ENCODE data around the gene TSEN2. TPM values are rescaled to one million over a fixed set of nuclear protein-coding genes. Genes with fewer than 3 reads are reported as not detected.

TSEN2 gene
- total and polyA plus RNA-seq, 2 of the 13 experiments (the other 11 are each of a cell fraction or from before 2014, with no cell fraction given) = 11.0 to 17.3 TPM

- peaks cover 0 to 20% of the 10 kb centered on the region in 2 experiments; a peak in 3 of 5 replicates for H3K36me3 ChIP-seq (replicated peaks in 1 of 2; ENCODE audit: control insufficient read depth in 1 of 2, insufficient read depth in 2 of 2, low read length in 2 of 2)
- no peak for FAIRE-seq
Observed at GRCh38 chr3:12521010-12521409, 36.7 kb downstream of the TSEN2 start.

GRCh38 chr3:12522721-12523120, 38.4 kb downstream of the TSEN2 start:
- peaks cover 2 to 26% of the 10 kb centered on the region in 2 experiments; a peak in 3 of 5 replicates for H3K36me3 ChIP-seq (replicated peaks in 1 of 2; ENCODE audit: control insufficient read depth in 1 of 2, insufficient read depth in 2 of 2, low read length in 2 of 2)
- CTCF ChIA-PET (ENCODE audit: low intra/inter-chr PET ratio, low total read pairs) = no interaction called here
- ATAC-seq = no peak
- intact Hi-C loops (cut with micrococcal nuclease; ENCODE audit: unreplicated experiment) (no loop called here), in situ Hi-C loops (cut with HindIII; ENCODE audit: extremely low pct_ligation_motif_present, low pct_unique_long_range_greater_than_20kb) (no loop called here)
- WGBS (ENCODE audit: low lambda C conversion rate) = 93% methylated on average over 1 of the region's 1 CpG
- no peak overlapping the region for H2AFZ ChIP-seq (ENCODE audit: low read length)
- FAIRE-seq = no peak
- H4K20me1 ChIP-seq (ENCODE audit: insufficient read depth, low read length) = no peaks in the 10 kb centered on the region
- no peak for TF ChIP-seq ZBTB43 (CRISPR knock-in tag; conservative IDR thresholded peaks at IDR 0.05)
- no peak for TF ChIP-seq IKZF1 (IDR thresholded peaks at IDR 0.05)
- TF ChIP-seq RXRA (CRISPR knock-in tag; IDR thresholded peaks at IDR 0.05) = no peak
- no peak for TF ChIP-seq ZSCAN9 (CRISPR knock-in tag; IDR thresholded peaks at IDR 0.05; ENCODE audit: borderline replicate concordance)
- TF ChIP-seq CERS6 (CRISPR knock-in tag; IDR thresholded peaks at IDR 0.05) = no peak
- no peak for TF ChIP-seq AGO2 (optimal IDR thresholded peaks at IDR 0.05; ENCODE audit: low read depth, low read length)
- TF ChIP-seq ZNF264 (CRISPR knock-in tag; IDR thresholded peaks at IDR 0.05) = no peak
- TF ChIP-seq ZGPAT (CRISPR knock-in tag; IDR thresholded peaks at IDR 0.05) = no peak
- H3K9me3 ChIP-seq (ENCODE audit: low read length) = no peaks in the 10 kb centered on the region
- H3K9ac ChIP-seq (ENCODE audit: insufficient read depth, low read depth, low read length) = no peak overlapping the region
- H3K4me1 ChIP-seq (ENCODE audit: insufficient read depth, low read length) = peaks cover 6% of the 10 kb centered on the region
- no peaks in the 10 kb centered on the region for H3K79me2 ChIP-seq (ENCODE audit: insufficient read depth, low read length)
- no peak for DNase-seq (ENCODE audit: low spot score)
- H3K4me3 ChIP-seq (replicated peaks in 1 of 3; ENCODE audit: insufficient read depth in 1 of 3, low read depth in 2 of 3, low read length in 3 of 3) = no peak overlapping the region
- POLR2A ChIA-PET = no interaction called here
- H3K27ac ChIP-seq (ENCODE audit: extremely low read length, insufficient read depth, low read length) = no peak overlapping the region
- no peaks in the 10 kb centered on the region for H3K27me3 ChIP-seq (ENCODE audit: control insufficient read depth in 1 of 2, insufficient read depth in 2 of 2, low read length in 2 of 2)
- no TSS peak for BruUV-seq (replicated peaks)
- no peak overlapping the region for H3K4me2 ChIP-seq (ENCODE audit: low read depth, low read length)

More at GRCh38 chr3:12521010-12521409, 36.7 kb downstream of the TSEN2 start:
- Histone ChIP-seq H2AFZ (ENCODE audit: low read length) (no peak overlapping the region), H3K4me1 (ENCODE audit: insufficient read depth, low read length) (peaks cover 9% of the 10 kb centered on the region), H3K79me2 (ENCODE audit: insufficient read depth, low read length) (no peaks in the 10 kb centered on the region), H3K4me3 (replicated peaks in 1 of 3; ENCODE audit: insufficient read depth in 1 of 3, low read depth in 2 of 3, low read length in 3 of 3) (no peak overlapping the region), H3K4me2 (ENCODE audit: low read depth, low read length) (no peak overlapping the region), H3K9me3 (ENCODE audit: low read length) (no peaks in the 10 kb centered on the region), H3K9ac (ENCODE audit: insufficient read depth, low read depth, low read length) (no peak overlapping the region), H4K20me1 (ENCODE audit: insufficient read depth, low read length) (no peaks in the 10 kb centered on the region), H3K27ac (ENCODE audit: extremely low read length, insufficient read depth, low read length) (no peak overlapping the region), H3K27me3 (ENCODE audit: control insufficient read depth in 1 of 2, insufficient read depth in 2 of 2, low read length in 2 of 2) (no peaks in the 10 kb centered on the region)
- WGBS (ENCODE audit: low lambda C conversion rate) = 95% methylated on average over 2 of the region's 2 CpGs
- BruUV-seq (replicated peaks) = no TSS peak
- in situ Hi-C loops (cut with HindIII; ENCODE audit: extremely low pct_ligation_motif_present, low pct_unique_long_range_greater_than_20kb) (no loop called here), intact Hi-C loops (cut with micrococcal nuclease; ENCODE audit: unreplicated experiment) (no loop called here)
- DNase-seq (ENCODE audit: low spot score) = no peak
- ChIA-PET CTCF (ENCODE audit: low intra/inter-chr PET ratio, low total read pairs) (no interaction called here), POLR2A (no interaction called here)
- TF ChIP-seq GATA4 (IDR thresholded peaks at IDR 0.05; ENCODE audit: borderline replicate concordance, low read depth) = no peak
- TF ChIP-seq MXI1 (IDR thresholded peaks at IDR 0.05; ENCODE audit: borderline replicate concordance, low read depth, low read length) = no peak
- TF ChIP-seq ZBTB7A (CRISPR knock-in tag; IDR thresholded peaks at IDR 0.05) = no peak
- no peak for TF ChIP-seq RNF2 (conservative IDR thresholded peaks at IDR 0.05; ENCODE audit: low read depth)
- TF ChIP-seq STAG1 (CRISPR knock-in tag; IDR thresholded peaks at IDR 0.05) = no peak
- no peak for ATAC-seq
